GM19468 (cell line): ENCODE measurements around the gene SULF2.
A peak's percentile ranks its signal among the peaks of the same experiment; 100 is the strongest.

Experiments
- ATAC-seq: cut with Tn5 transposase; IDR thresholded peaks from one replicate; pipeline ENCODE4 v1.9.1; 2021; ENCODE audit warnings: mild to moderate bottlenecking, moderate library complexity, moderate number of reproducible peaks; ENCODE audit not compliant: unreplicated experiment; ENCODE audit errors: extremely low read depth

SULF2 gene

GRCh38 chr20:47743671-47744070, 41.6 kb downstream of the SULF2 start:
- no peak for ATAC-seq

GRCh38 chr20:47741669-47742608, 43.3 kb downstream of the SULF2 start:
- no peak for ATAC-seq

GRCh38 chr20:47740862-47741184, 44.5 kb downstream of the SULF2 start:
- ATAC-seq = no peak

- ATAC-seq = no peak
Observed at GRCh38 chr20:47740121-47740861, 45.0 kb downstream of the SULF2 start.

GRCh38 chr20:47737923-47738322, 47.4 kb downstream of the SULF2 start:
- ATAC-seq = no peak

- ATAC-seq = no peak
Observed at GRCh38 chr20:47736570-47737152, 48.6 kb downstream of the SULF2 start.

GRCh38 chr20:47735412-47736400, 49.6 kb downstream of the SULF2 start:
- ATAC-seq = no peak

GRCh38 chr20:47734870-47735269, 50.4 kb downstream of the SULF2 start:
- ATAC-seq = no peak

- no peak for ATAC-seq
Observed at GRCh38 chr20:47733892-47734291, 51.4 kb downstream of the SULF2 start.

GRCh38 chr20:47730744-47731143, 54.5 kb downstream of the SULF2 start:
- ATAC-seq = no peak

GRCh38 chr20:47729472-47729871, 55.8 kb downstream of the SULF2 start:
- ATAC-seq = no peak

GRCh38 chr20:47727909-47728361, 57.3 kb downstream of the SULF2 start:
- ATAC-seq = no peak

- peak; percentile 28 for ATAC-seq
Observed at GRCh38 chr20:47727170-47727880, 58.0 kb downstream of the SULF2 start.

- ATAC-seq = no peak
Observed at GRCh38 chr20:47726632-47727031, 58.6 kb downstream of the SULF2 start.

- no peak for ATAC-seq
Observed at GRCh38 chr20:47725248-47725973, 59.9 kb downstream of the SULF2 start.

GRCh38 chr20:47724910-47725247, 60.4 kb downstream of the SULF2 start:
- ATAC-seq = no peak

- no peak for ATAC-seq
Observed at GRCh38 chr20:47724396-47724795, 60.9 kb downstream of the SULF2 start.

GRCh38 chr20:47723322-47723721, 62.0 kb downstream of the SULF2 start:
- no peak for ATAC-seq
